Measurements from ENCODE around the gene CACFD1.

Gene CACFD1

GRCh38 chr9:133518200-133518599 lies 58.4 kb downstream of the CACFD1 start:
- no peak for DNase-seq (ENCODE audit: low spot score)

- no peak for DNase-seq (ENCODE audit: low spot score)
Measured at GRCh38 chr9:133518706-133519449, 59.1 kb downstream of the CACFD1 start.

GRCh38 chr9:133519693-133520092 lies 59.9 kb downstream of the CACFD1 start:
- no peak for DNase-seq (ENCODE audit: low spot score)

GRCh38 chr9:133520121-133520835 lies 60.5 kb downstream of the CACFD1 start:
- no peak for DNase-seq (ENCODE audit: low spot score)
